GM18505 (cell line): ENCODE data around the gene ENOX1.

ENCODE experiments used
- ATAC-seq: cut with Tn5 transposase; IDR thresholded peaks from one replicate; pipeline ENCODE4 v1.9.1; 2021; ENCODE audit not compliant: unreplicated experiment
- POLR2A ChIP-seq: IDR thresholded peaks from 4 replicates; pipeline ENCODE4 v1.6.1; 2011; ENCODE audit warnings: borderline replicate concordance; ENCODE audit not compliant: insufficient read depth, insufficient read length; ENCODE audit errors: extremely low read depth

The ENOX1 gene

GRCh38 chr13:43776501-43777079 is 10.2 kb downstream of the ENOX1 start:
- ATAC-seq: no peak
- no peak for TF ChIP-seq POLR2A

GRCh38 chr13:43776006-43776405 is 10.8 kb downstream of the ENOX1 start:
- ATAC-seq: no peak
- no peak for TF ChIP-seq POLR2A

GRCh38 chr13:43773602-43774001 is 13.2 kb downstream of the ENOX1 start:
- no peak for ATAC-seq
- TF ChIP-seq POLR2A: no peak

GRCh38 chr13:43770871-43771270 is 15.9 kb downstream of the ENOX1 start:
- TF ChIP-seq POLR2A: no peak
- no peak for ATAC-seq

GRCh38 chr13:43769529-43769928 is 17.2 kb downstream of the ENOX1 start:
- ATAC-seq: no peak
- TF ChIP-seq POLR2A: no peak

- no peak for ATAC-seq
- no peak for TF ChIP-seq POLR2A
Measured at GRCh38 chr13:43767341-43767931, 19.3 kb downstream of the ENOX1 start.

GRCh38 chr13:43766725-43767124 is 20.0 kb downstream of the ENOX1 start:
- TF ChIP-seq POLR2A: no peak
- no peak for ATAC-seq

- ATAC-seq: no peak
- TF ChIP-seq POLR2A: no peak
Measured at GRCh38 chr13:43764349-43764748, 22.4 kb downstream of the ENOX1 start.

- no peak for TF ChIP-seq POLR2A
- no peak for ATAC-seq
Measured at GRCh38 chr13:43763143-43763759, 23.5 kb downstream of the ENOX1 start.

GRCh38 chr13:43761616-43762315 is 25.0 kb downstream of the ENOX1 start:
- ATAC-seq: no peak
- no peak for TF ChIP-seq POLR2A

GRCh38 chr13:43760257-43760656 is 26.5 kb downstream of the ENOX1 start:
- ATAC-seq: no peak
- TF ChIP-seq POLR2A: no peak

- no peak for TF ChIP-seq POLR2A
- no peak for ATAC-seq
Measured at GRCh38 chr13:43758834-43759233, 27.9 kb downstream of the ENOX1 start.

- no peak for ATAC-seq
- TF ChIP-seq POLR2A: no peak
Measured at GRCh38 chr13:43757266-43757665, 29.5 kb downstream of the ENOX1 start.

- ATAC-seq: no peak
- TF ChIP-seq POLR2A: no peak
Measured at GRCh38 chr13:43755844-43756243, 30.9 kb downstream of the ENOX1 start.

- ATAC-seq: no peak
Measured at GRCh38 chr13:43751624-43752023, 35.1 kb downstream of the ENOX1 start.

GRCh38 chr13:43749503-43749902 is 37.3 kb downstream of the ENOX1 start:
- TF ChIP-seq POLR2A: no peak
- ATAC-seq: no peak

More at GRCh38 chr13:43751624-43752023, 35.1 kb downstream of the ENOX1 start:
- TF ChIP-seq POLR2A: no peak
